SK-N-SH (cell line): Measurements from ENCODE around the gene SCOC. TPM values are rescaled to one million over a fixed set of nuclear protein-coding genes. Genes with fewer than 3 reads are reported as not detected.

Source experiments
- CTCF ChIA-PET: fragments of 300-600, 350-600 bp; formaldehyde crosslinking; extraction: SDS; loops from one replicate; lab custom pipeline; 2021; lab: Yijun Ruan, JAX
- POLR2A ChIA-PET: fragments of 350-600 bp; sonication (Branson Sonifier 250); formaldehyde crosslinking; extraction: SDS; loops from one replicate; lab custom pipeline; 2020; ENCODE audit warnings: antibody characterized with exemption, inconsistent platforms; lab: Yijun Ruan, JAX
- DNase-seq: peaks from one replicate; pipeline ENCODE4 v3.0.0; 2012
- H2AFZ ChIP-seq: fragments of 200-600 bp; sonication (generic); 2 replicates; pipeline ENCODE4 v1.8.1; 2016; ENCODE audit warnings: antibody characterized with exemption, mild to moderate bottlenecking, low read depth
- H3F3A ChIP-seq: fragments of 200-600 bp; sonication (generic); replicated peaks from 2 replicates; pipeline ENCODE3; 2016; ENCODE audit warnings: antibody characterized with exemption, mild to moderate bottlenecking; ENCODE audit not compliant: insufficient read depth
- H3K27ac ChIP-seq, 2 experiments: fragments of 200-500 bp in 1 of 2; fragments of 200-600 bp in 1 of 2; sonication (Bioruptor generic) in 1 of 2; sonication (generic), shearing (Covaris generic) in 1 of 2; 2 replicates each; pipeline versions ENCODE4 v1.5.1 to v1.6.1; 2014 to 2016; ENCODE audit warnings: low read depth in 2 of 2, inconsistent platforms in 1 of 2, low read length in 1 of 2, mild to moderate bottlenecking in 1 of 2, mixed read lengths in 1 of 2
- H3K27me3 ChIP-seq: fragments of 200-600 bp; sonication (generic), shearing (Covaris generic); 2 replicates; pipeline ENCODE4 v1.6.1; 2016; ENCODE audit warnings: mixed run types; ENCODE audit not compliant: insufficient read depth
- H3K36me3 ChIP-seq, 2 experiments: fragments of 200-500 bp in 1 of 2; fragments of 200-600 bp in 1 of 2; sonication (Bioruptor generic) in 1 of 2; sonication (generic) in 1 of 2; replicated peaks in 1 of 2; 2 replicates each; pipeline versions ENCODE3 to v1.5.1; 2014 to 2016; ENCODE audit warnings: low read length in 1 of 2, mild to moderate bottlenecking in 1 of 2; ENCODE audit not compliant: insufficient read depth in 2 of 2, control insufficient read depth in 1 of 2
- H3K4me1 ChIP-seq, 2 experiments: fragments of 200-500 bp in 1 of 2; fragments of 200-600 bp in 1 of 2; sonication (Bioruptor generic) in 1 of 2; sonication (generic), shearing (Covaris generic) in 1 of 2; 2 replicates each; pipeline versions ENCODE4 v1.5.1 to v1.6.1; 2014 to 2016; ENCODE audit warnings: low read depth in 1 of 2, low read length in 1 of 2, mixed run types in 1 of 2; ENCODE audit not compliant: insufficient read depth in 2 of 2, control insufficient read depth in 1 of 2
- H3K4me2 ChIP-seq: fragments of 200-600 bp; sonication (generic), shearing (Covaris generic); 2 replicates; pipeline ENCODE4 v1.6.1; 2017; ENCODE audit warnings: mixed run types
- H3K4me3 ChIP-seq, 2 experiments: fragments of 200-500 bp in 1 of 2; fragments of 200-600 bp in 1 of 2; sonication (Bioruptor generic) in 1 of 2; sonication (generic), shearing (Covaris generic) in 1 of 2; 2 replicates each; pipeline versions ENCODE4 v1.5.1 to v1.8.1; 2014 to 2016; ENCODE audit warnings: low read depth in 2 of 2, inconsistent platforms in 1 of 2, low read length in 1 of 2, mild to moderate bottlenecking in 1 of 2, mixed read lengths in 1 of 2, moderate library complexity in 1 of 2
- H3K79me2 ChIP-seq: fragments of 200-600 bp; sonication (generic); 2 replicates; pipeline ENCODE4 v1.8.1; 2017; ENCODE audit warnings: mild to moderate bottlenecking; ENCODE audit not compliant: insufficient read depth
- H3K9ac ChIP-seq: fragments of 200-600 bp; sonication (generic); 2 replicates; pipeline ENCODE4 v1.6.1; 2017; ENCODE audit warnings: mixed run types
- H3K9me2 ChIP-seq: fragments of 200-600 bp; sonication (generic); 2 replicates; pipeline ENCODE4 v1.6.1; 2017; ENCODE audit warnings: mixed run types
- H3K9me3 ChIP-seq: fragments of 200-600 bp; sonication (generic); 2 replicates; pipeline ENCODE4 v1.6.1; 2017; ENCODE audit warnings: mixed run types, mild to moderate bottlenecking, moderate library complexity
- H4K20me1 ChIP-seq: fragments of 200-600 bp; sonication (generic); 2 replicates; pipeline ENCODE4 v1.6.1; 2017; ENCODE audit warnings: mild to moderate bottlenecking, mixed run types; ENCODE audit not compliant: insufficient read depth
- CHD2 ChIP-seq: fragments of 150-350 bp; IDR thresholded peaks from 2 replicates; pipeline ENCODE4 v1.6.1; 2018; ENCODE audit warnings: low read length; ENCODE audit not compliant: partially characterized antibody
- EP300 ChIP-seq, 2 experiments: IDR thresholded peaks; 2 replicates each; pipeline versions ENCODE4 v1.4.0 to v1.6.1; 2012; ENCODE audit warnings: borderline replicate concordance in 1 of 2, low read depth in 1 of 2, low read length in 1 of 2
- EZH2phosphoT487 ChIP-seq: fragments of 200-600 bp; sonication (generic); IDR thresholded peaks from 2 replicates; pipeline ENCODE4 v1.6.1; 2017; ENCODE audit warnings: low read depth, mixed run types, mild to moderate bottlenecking, antibody characterized with exemption, moderate library complexity, borderline replicate concordance
- IRF3 ChIP-seq: fragments of 150-350 bp; IDR thresholded peaks from 2 replicates; pipeline ENCODE4 v1.6.1; 2016; ENCODE audit warnings: mild to moderate bottlenecking, low read depth, low read length
- JUND ChIP-seq: IDR thresholded peaks from 2 replicates; pipeline ENCODE4 v1.4.0; 2012
- POLR2AphosphoS5 ChIP-seq: IDR thresholded peaks from 2 replicates; pipeline ENCODE4 v1.6.1; 2012; ENCODE audit warnings: low read depth, low read length
- RAD21 ChIP-seq: IDR thresholded peaks from 2 replicates; pipeline ENCODE4 v1.6.1; 2012; ENCODE audit warnings: mild to moderate bottlenecking, low read length
- RFX5 ChIP-seq: IDR thresholded peaks from 2 replicates; pipeline ENCODE4 v1.6.1; 2012; ENCODE audit warnings: mild to moderate bottlenecking, improper control_type of control experiment, low read length
- RXRA ChIP-seq: IDR thresholded peaks from 2 replicates; pipeline ENCODE4 v1.4.0; 2012; ENCODE audit warnings: low read depth, mild to moderate bottlenecking, borderline replicate concordance
- USF1 ChIP-seq: IDR thresholded peaks from 2 replicates; pipeline ENCODE4 v1.4.0; 2012; ENCODE audit warnings: low read depth, borderline replicate concordance
- YY1 ChIP-seq: IDR thresholded peaks from 2 replicates; pipeline ENCODE4 v1.4.0; 2012; ENCODE audit warnings: low read depth, mild to moderate bottlenecking
- WGBS: methylation state at CpG from one replicate; pipeline ENCODE4 v1.1.6; 2017; ENCODE audit warnings: low lambda C conversion rate; 5-methylcytosine and 5-hydroxymethylcytosine counted together
- polyA plus RNA-seq, 3 experiments: library from polyadenylated mRNA; depleted of rRNA; stranded (reverse); fragments of >200 nt; gene quantifications; 2 replicates each; pipeline ENCODE4 v1.2.3, GENCODE V29; 2012
- TF ChIP-seq, protein P1 (sequence below): IDR thresholded peaks from 2 replicates; pipeline ENCODE4 v1.4.0; 2012; ENCODE audit warnings: low read depth, borderline replicate concordance
- TF ChIP-seq, protein P2 (sequence below): IDR thresholded peaks from 2 replicates; pipeline ENCODE4; 2012
- TF ChIP-seq, protein P3 (sequence below): fragments of 150-350 bp; IDR thresholded peaks from 2 replicates; pipeline ENCODE4 v1.6.1; 2017; ENCODE audit warnings: antibody characterized with exemption, low read length, low read depth, borderline replicate concordance

SCOC gene
- polyA plus RNA-seq, 1 of the 3 experiments (the other 2 are of a cell fraction) = 16.0 TPM

DNA sequence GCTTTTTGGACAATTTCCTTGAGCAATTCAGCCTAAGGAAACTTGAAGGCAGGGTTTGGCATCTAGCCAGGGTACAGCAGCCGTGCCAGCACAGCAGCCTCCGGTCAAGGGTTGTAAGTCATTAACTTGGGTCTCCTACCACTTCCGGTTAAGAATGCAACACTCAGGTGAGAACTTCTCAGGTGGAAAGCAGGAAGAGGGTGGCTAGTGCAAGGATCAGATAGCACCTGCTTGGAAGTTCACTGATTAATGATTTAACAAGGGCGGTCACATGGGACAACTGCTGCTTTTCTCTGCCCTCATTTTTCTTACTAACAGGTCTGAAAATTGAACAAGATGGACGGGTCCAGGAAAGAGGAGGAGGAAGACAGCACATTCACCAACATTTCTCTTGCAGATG lies 30.1 kb upstream of the SCOC start:
- Histone ChIP-seq H3K4me1 (peaks cover 0 to 4% of the 10 kb centered on the region in 2 experiments; a peak in 1 of 4 replicates), H3K79me2 (no peaks in the 10 kb centered on the region), H2AFZ (no peak overlapping the region), H3K4me3 (no peak overlapping the region), H3K27ac (no peak overlapping the region), H4K20me1 (no peaks in the 10 kb centered on the region), H3K36me3 (no peaks in the 10 kb centered on the region), H3K4me2 (no peak overlapping the region), H3K9ac (no peak overlapping the region), H3K27me3 (no peaks in the 10 kb centered on the region; the same call in 1 of the 2 replicates), H3F3A (no peaks in the 10 kb centered on the region), H3K9me3 (no peaks in the 10 kb centered on the region), H3K9me2 (no peaks in the 10 kb centered on the region)
- TF ChIP-seq EP300 (IDR thresholded peaks at IDR 0.05; ENCODE audit: borderline replicate concordance in 1 of 2, low read depth in 1 of 2, low read length in 1 of 2) (no peak), YY1 (no peak), RAD21 (no peak), USF1 (no peak), RFX5 (no peak), CHD2 (no peak), POLR2AphosphoS5 (no peak), JUND (no peak), EZH2phosphoT487 (no peak), IRF3 (no peak), RXRA (no peak)
- TF ChIP-seq, protein P1, sequence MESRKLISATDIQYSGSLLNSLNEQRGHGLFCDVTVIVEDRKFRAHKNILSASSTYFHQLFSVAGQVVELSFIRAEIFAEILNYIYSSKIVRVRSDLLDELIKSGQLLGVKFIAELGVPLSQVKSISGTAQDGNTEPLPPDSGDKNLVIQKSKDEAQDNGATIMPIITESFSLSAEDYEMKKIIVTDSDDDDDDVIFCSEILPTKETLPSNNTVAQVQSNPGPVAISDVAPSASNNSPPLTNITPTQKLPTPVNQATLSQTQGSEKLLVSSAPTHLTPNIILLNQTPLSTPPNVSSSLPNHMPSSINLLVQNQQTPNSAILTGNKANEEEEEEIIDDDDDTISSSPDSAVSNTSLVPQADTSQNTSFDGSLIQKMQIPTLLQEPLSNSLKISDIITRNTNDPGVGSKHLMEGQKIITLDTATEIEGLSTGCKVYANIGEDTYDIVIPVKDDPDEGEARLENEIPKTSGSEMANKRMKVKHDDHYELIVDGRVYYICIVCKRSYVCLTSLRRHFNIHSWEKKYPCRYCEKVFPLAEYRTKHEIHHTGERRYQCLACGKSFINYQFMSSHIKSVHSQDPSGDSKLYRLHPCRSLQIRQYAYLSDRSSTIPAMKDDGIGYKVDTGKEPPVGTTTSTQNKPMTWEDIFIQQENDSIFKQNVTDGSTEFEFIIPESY = no peak
- TF ChIP-seq, protein P2, sequence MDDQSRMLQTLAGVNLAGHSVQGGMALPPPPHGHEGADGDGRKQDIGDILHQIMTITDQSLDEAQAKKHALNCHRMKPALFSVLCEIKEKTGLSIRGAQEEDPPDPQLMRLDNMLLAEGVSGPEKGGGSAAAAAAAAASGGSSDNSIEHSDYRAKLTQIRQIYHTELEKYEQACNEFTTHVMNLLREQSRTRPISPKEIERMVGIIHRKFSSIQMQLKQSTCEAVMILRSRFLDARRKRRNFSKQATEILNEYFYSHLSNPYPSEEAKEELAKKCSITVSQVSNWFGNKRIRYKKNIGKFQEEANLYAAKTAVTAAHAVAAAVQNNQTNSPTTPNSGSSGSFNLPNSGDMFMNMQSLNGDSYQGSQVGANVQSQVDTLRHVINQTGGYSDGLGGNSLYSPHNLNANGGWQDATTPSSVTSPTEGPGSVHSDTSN = no peak
- TF ChIP-seq, protein P3, sequence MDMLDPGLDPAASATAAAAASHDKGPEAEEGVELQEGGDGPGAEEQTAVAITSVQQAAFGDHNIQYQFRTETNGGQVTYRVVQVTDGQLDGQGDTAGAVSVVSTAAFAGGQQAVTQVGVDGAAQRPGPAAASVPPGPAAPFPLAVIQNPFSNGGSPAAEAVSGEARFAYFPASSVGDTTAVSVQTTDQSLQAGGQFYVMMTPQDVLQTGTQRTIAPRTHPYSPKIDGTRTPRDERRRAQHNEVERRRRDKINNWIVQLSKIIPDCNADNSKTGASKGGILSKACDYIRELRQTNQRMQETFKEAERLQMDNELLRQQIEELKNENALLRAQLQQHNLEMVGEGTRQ = no peak
- DNase-seq = no peak
- 67% methylated on average over 5 of the region's 5 CpGs for WGBS
- POLR2A ChIA-PET = no interaction called here
- CTCF ChIA-PET = interaction anchor here (1.1 to 3.3 kb wide), 3 partner anchors 10 to 17 kb away, joined by 3 to 20 read pairs (median 11); no protein-coding TSS in a partner anchor
